IMR-90 (cell line): Measurements from ENCODE around the gene CARD14.

Experiments
- CEBPB ChIP-seq: IDR thresholded peaks from 2 replicates; pipeline ENCODE4 v1.6.1; 2012; ENCODE audit warnings: low read depth, low read length, improper control_type of control experiment
- MXI1 ChIP-seq: IDR thresholded peaks from 2 replicates; pipeline ENCODE4 v1.6.1; 2012; ENCODE audit warnings: low read depth, mild to moderate bottlenecking, low read length, moderate library complexity, borderline replicate concordance
- POLR2A ChIP-seq: IDR thresholded peaks from 2 replicates; pipeline ENCODE4 v1.6.1; 2012; ENCODE audit warnings: mild to moderate bottlenecking, low read depth, low read length
- RFX5 ChIP-seq: IDR thresholded peaks from 2 replicates; pipeline ENCODE4 v1.8.0; 2012; ENCODE audit warnings: low read depth, mild to moderate bottlenecking, low read length, moderate library complexity
- SMC3 ChIP-seq: fragments of 150-350 bp; IDR thresholded peaks from 2 replicates; pipeline ENCODE4 v1.6.1; 2016; ENCODE audit warnings: low read depth, mild to moderate bottlenecking, antibody characterized with exemption, low read length, moderate library complexity
- TF ChIP-seq, protein P1 (sequence below): conservative IDR thresholded peaks from 2 replicates; pipeline ENCODE4 v1.5.1; 2012; ENCODE audit warnings: mild to moderate bottlenecking, low read depth, low read length, improper control_type of control experiment

- TF ChIP-seq, protein P1, sequence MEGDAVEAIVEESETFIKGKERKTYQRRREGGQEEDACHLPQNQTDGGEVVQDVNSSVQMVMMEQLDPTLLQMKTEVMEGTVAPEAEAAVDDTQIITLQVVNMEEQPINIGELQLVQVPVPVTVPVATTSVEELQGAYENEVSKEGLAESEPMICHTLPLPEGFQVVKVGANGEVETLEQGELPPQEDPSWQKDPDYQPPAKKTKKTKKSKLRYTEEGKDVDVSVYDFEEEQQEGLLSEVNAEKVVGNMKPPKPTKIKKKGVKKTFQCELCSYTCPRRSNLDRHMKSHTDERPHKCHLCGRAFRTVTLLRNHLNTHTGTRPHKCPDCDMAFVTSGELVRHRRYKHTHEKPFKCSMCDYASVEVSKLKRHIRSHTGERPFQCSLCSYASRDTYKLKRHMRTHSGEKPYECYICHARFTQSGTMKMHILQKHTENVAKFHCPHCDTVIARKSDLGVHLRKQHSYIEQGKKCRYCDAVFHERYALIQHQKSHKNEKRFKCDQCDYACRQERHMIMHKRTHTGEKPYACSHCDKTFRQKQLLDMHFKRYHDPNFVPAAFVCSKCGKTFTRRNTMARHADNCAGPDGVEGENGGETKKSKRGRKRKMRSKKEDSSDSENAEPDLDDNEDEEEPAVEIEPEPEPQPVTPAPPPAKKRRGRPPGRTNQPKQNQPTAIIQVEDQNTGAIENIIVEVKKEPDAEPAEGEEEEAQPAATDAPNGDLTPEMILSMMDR = peak; percentile 66
- TF ChIP-seq POLR2A = no peak
- TF ChIP-seq MXI1 = no peak
- TF ChIP-seq CEBPB = no peak
- no peak for TF ChIP-seq RFX5
- TF ChIP-seq SMC3 = peak; percentile 67
These were observed 26.1 kb downstream of the CARD14 start for GRCh38 chr17:80195671-80196529.
